Fibroblast of lung (primary cell): ENCODE results near the gene TMEM11. TPM values are rescaled to one million over a fixed set of nuclear protein-coding genes. Genes with fewer than 3 reads are reported as not detected.

Experiments used
- DNase-seq, 2 donors: peaks; one replicate each; pipeline versions ENCODE4 v3.0.0 to v3.0.0-alpha.2; 2010; ENCODE audit warnings: low read depth in 2 of 2
- H2AFZ ChIP-seq: 2 replicates; pipeline ENCODE4 v1.5.1; 2012; ENCODE audit warnings: low read length, control low read depth, inconsistent platforms
- H3K27ac ChIP-seq: 2 replicates; pipeline ENCODE4 v1.5.1; 2011; ENCODE audit warnings: low read length, control low read depth; ENCODE audit not compliant: insufficient read depth
- H3K27me3 ChIP-seq: 2 replicates; pipeline ENCODE4 v1.5.1; 2011; ENCODE audit warnings: mild to moderate bottlenecking, low read length; ENCODE audit not compliant: control insufficient read depth, insufficient read depth
- H3K36me3 ChIP-seq: 2 replicates; pipeline ENCODE4 v1.5.1; 2011; ENCODE audit warnings: low read length; ENCODE audit not compliant: control insufficient read depth, insufficient read depth
- H3K4me1 ChIP-seq: 2 replicates; pipeline ENCODE4 v1.5.1; 2011; ENCODE audit warnings: low read length; ENCODE audit not compliant: control insufficient read depth, insufficient read depth; ENCODE audit errors: extremely low read depth
- H3K4me2 ChIP-seq: 2 replicates; pipeline ENCODE4 v1.5.1; 2011; ENCODE audit warnings: low read length, control low read depth; ENCODE audit not compliant: insufficient read depth; ENCODE audit errors: extremely low read depth
- H3K4me3 ChIP-seq, 4 experiments: fragments of 200-600 bp in 1 of 4; sonication (generic) in 1 of 4; replicated peaks in 1 of 4; 2 replicates each; pipeline ENCODE4 v1.5.1; 2011 to 2016; ENCODE audit warnings: low read length in 4 of 4, low read depth in 3 of 4, mild to moderate bottlenecking in 3 of 4, control low read depth in 2 of 4, inconsistent platforms in 1 of 4, mixed read lengths in 1 of 4; ENCODE audit not compliant: insufficient read depth in 1 of 4; ENCODE audit errors: control extremely low read depth in 1 of 4
- H3K79me2 ChIP-seq: 2 replicates; pipeline ENCODE4 v1.5.1; 2012; ENCODE audit warnings: mild to moderate bottlenecking, low read length, inconsistent platforms; ENCODE audit not compliant: control insufficient read depth, insufficient read depth
- H3K9ac ChIP-seq: 2 replicates; pipeline ENCODE4 v1.5.1; 2011; ENCODE audit warnings: mild to moderate bottlenecking, low read length, control low read depth; ENCODE audit not compliant: insufficient read depth
- H3K9me3 ChIP-seq: 2 replicates; pipeline ENCODE4 v1.5.1; 2012; ENCODE audit warnings: low read depth, low read length; ENCODE audit not compliant: control insufficient read depth, insufficient read depth
- H4K20me1 ChIP-seq: 2 replicates; pipeline ENCODE4 v1.5.1; 2011; ENCODE audit warnings: low read length; ENCODE audit not compliant: control insufficient read depth, insufficient read depth; ENCODE audit errors: extremely low read depth
- EZH2 ChIP-seq: IDR thresholded peaks from 2 replicates; pipeline ENCODE4 v1.5.1; 2012; ENCODE audit warnings: low read length, control low read depth, mild to moderate bottlenecking; ENCODE audit errors: missing control alignments
- polyA plus RNA-seq, 2 donors: library from polyadenylated mRNA; depleted of rRNA in 1 of 2; stranded (reverse) in 1 of 2; unstranded in 1 of 2; fragments of >200 nt; gene quantifications; 2 replicates each; pipeline ENCODE4 v1.2.1, GENCODE V29; 2011 to 2012; ENCODE audit warnings: missing spikeins in 1 of 2
- total RNA-seq: library from RNA; depleted of rRNA; stranded (reverse); fragments of >200 nt; gene quantifications from 2 replicates; pipeline ENCODE4 v1.2.1, GENCODE V29; 2014
- TF ChIP-seq, protein P1 (sequence below), 2 donors: IDR thresholded peaks in 1 of 2; conservative IDR thresholded peaks in 1 of 2; 1 replicate in 1 of 2; 2 replicates in 1 of 2; pipeline ENCODE4 v1.5.1; 2011 to 2012; ENCODE audit warnings: low read length in 2 of 2, control low read depth in 1 of 2, inconsistent platforms in 1 of 2, low read depth in 1 of 2, mild to moderate bottlenecking in 1 of 2

TMEM11 gene
- total and polyA plus RNA-seq, 2 donors (not counting 1 experiment from before 2014, with no cell fraction given): 21.5 to 41.1 TPM

DNA sequence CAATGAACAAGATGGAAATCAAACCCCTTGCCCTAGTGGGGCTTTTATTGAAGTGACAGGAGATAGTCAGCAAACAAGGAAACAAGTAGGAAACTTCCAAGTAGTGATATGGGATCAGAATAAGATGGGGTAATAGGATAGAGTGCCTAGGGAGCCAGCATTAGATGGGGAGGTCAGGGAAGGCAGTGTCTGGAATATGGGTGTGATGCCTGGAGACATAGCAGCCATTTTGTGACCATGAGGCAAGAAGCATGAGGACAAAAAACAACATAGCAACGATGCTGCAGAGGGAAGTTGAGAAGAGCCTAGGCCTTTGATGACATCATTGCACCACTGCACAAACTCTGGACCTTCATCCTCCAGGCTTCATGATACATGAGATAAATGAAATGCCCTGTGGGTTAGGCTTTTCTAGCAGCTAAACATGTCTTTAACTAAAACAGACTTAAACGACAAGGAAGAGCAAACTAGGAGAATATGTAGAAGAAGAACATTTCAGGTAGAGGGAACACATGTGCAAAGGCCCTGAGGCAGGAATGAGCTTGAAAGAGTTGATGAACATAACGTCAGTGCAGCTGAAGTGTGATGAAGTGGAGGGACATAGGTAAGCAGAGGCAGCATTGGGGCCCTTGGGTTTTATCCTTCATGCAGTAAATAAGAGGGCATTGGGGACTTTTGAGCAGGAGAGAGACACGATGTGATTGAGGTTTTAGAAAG, 18.2 kb upstream of the TMEM11 start:
- Histone ChIP-seq H2AFZ (no peak overlapping the region), H3K27ac (no peak overlapping the region), H3K9ac (no peak overlapping the region), H3K4me1 (no peaks in the 10 kb centered on the region), H4K20me1 (no peaks in the 10 kb centered on the region), H3K9me3 (no peaks in the 10 kb centered on the region), H3K4me2 (no peak overlapping the region), H3K79me2 (no peaks in the 10 kb centered on the region), H3K36me3 (no peaks in the 10 kb centered on the region), H3K27me3 (no peaks in the 10 kb centered on the region), H3K4me3 (no peak overlapping the region)
- no peak for DNase-seq
- TF ChIP-seq EZH2: no peak
- TF ChIP-seq, protein P1, sequence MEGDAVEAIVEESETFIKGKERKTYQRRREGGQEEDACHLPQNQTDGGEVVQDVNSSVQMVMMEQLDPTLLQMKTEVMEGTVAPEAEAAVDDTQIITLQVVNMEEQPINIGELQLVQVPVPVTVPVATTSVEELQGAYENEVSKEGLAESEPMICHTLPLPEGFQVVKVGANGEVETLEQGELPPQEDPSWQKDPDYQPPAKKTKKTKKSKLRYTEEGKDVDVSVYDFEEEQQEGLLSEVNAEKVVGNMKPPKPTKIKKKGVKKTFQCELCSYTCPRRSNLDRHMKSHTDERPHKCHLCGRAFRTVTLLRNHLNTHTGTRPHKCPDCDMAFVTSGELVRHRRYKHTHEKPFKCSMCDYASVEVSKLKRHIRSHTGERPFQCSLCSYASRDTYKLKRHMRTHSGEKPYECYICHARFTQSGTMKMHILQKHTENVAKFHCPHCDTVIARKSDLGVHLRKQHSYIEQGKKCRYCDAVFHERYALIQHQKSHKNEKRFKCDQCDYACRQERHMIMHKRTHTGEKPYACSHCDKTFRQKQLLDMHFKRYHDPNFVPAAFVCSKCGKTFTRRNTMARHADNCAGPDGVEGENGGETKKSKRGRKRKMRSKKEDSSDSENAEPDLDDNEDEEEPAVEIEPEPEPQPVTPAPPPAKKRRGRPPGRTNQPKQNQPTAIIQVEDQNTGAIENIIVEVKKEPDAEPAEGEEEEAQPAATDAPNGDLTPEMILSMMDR (conservative IDR thresholded peaks at IDR 0.05 in 1 of 2, IDR thresholded peaks at IDR 0.05 in 1 of 2; ENCODE audit: low read depth in 1 of 2, low read length in 2 of 2): no peak

DNA sequence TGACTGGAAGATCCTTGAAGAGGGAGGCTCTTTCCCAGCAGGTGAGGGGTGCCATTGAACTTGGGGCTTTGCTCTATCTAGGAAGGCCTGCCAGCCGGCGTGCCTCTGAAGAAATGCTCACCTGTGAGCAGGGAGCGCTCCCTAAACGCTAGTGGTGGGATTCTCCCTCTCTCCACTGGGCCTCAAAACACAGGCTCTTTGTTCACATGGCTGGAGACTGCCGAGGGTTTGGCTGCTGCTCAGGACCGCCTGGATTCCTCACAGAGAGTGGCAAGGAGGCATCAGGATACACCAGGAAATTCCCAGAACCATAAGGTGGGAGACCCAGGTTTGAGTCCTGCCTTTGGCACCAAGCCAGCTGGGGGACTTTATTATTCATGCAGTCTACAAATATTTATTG, 17.6 kb upstream of the TMEM11 start:
- no peak for DNase-seq
- no peaks in the 10 kb centered on the region for H3K9me3 ChIP-seq
- no peaks in the 10 kb centered on the region for H3K4me1 ChIP-seq
- H4K20me1 ChIP-seq: no peaks in the 10 kb centered on the region
- no peak overlapping the region for H2AFZ ChIP-seq
- no peaks in the 10 kb centered on the region for H3K36me3 ChIP-seq
- H3K27ac ChIP-seq: no peak overlapping the region
- H3K9ac ChIP-seq: no peak overlapping the region
- H3K79me2 ChIP-seq: no peaks in the 10 kb centered on the region
- H3K27me3 ChIP-seq: no peaks in the 10 kb centered on the region
- no peak for TF ChIP-seq EZH2
- TF ChIP-seq, protein P1 (conservative IDR thresholded peaks at IDR 0.05 in 1 of 2, IDR thresholded peaks at IDR 0.05 in 1 of 2; ENCODE audit: low read depth in 1 of 2, low read length in 2 of 2): no peak
- H3K4me3 ChIP-seq: no peak overlapping the region
- H3K4me2 ChIP-seq: no peak overlapping the region

DNA sequence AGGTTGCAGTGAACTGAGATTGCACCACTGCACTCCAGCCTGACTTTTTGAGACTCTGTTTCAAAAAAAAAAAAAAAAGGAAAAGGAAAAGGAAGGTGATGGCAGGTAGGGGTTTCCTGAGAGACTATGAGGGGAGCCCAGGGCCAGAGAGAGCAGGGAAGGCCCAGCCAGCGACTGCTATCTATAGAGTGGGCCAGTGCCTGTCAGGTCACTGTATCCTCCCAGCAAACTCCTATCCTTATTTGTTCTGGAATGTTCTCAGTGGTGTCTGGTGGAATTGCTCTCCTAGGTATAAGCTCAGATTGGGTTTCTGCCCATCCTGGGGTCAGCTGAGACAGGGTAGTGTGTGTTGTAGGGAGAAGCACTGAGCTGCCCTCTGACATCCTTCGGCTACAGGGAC, 14.9 kb upstream of the TMEM11 start:
- H3K9me3 ChIP-seq: no peaks in the 10 kb centered on the region
- H3K4me3 ChIP-seq: no peak overlapping the region
- H3K4me2 ChIP-seq: no peak overlapping the region
- no peaks in the 10 kb centered on the region for H3K79me2 ChIP-seq
- no peak overlapping the region for H2AFZ ChIP-seq
- DNase-seq: no peak
- H3K27me3 ChIP-seq: no peaks in the 10 kb centered on the region
- H3K4me1 ChIP-seq: no peaks in the 10 kb centered on the region
- H3K9ac ChIP-seq: no peak overlapping the region
- no peaks in the 10 kb centered on the region for H3K36me3 ChIP-seq
- no peak overlapping the region for H3K27ac ChIP-seq
- no peak for TF ChIP-seq EZH2
- TF ChIP-seq, protein P1 (conservative IDR thresholded peaks at IDR 0.05 in 1 of 2, IDR thresholded peaks at IDR 0.05 in 1 of 2; ENCODE audit: low read depth in 1 of 2, low read length in 2 of 2): no peak
- no peaks in the 10 kb centered on the region for H4K20me1 ChIP-seq
